Natural killer cell (primary cell): ENCODE data around the gene ARL15. TPM values are rescaled to one million over a fixed set of nuclear protein-coding genes. Genes with fewer than 3 reads are reported as not detected.

ENCODE experiments used
- ATAC-seq, 3 donors: fragments of 150-1000 bp in 2 of 3; fragments of 200-7000 bp in 1 of 3; cut with Tn5 transposase; 1 replicate in 1 of 3; 2 replicates in 2 of 3; pipeline ENCODE4 v1.10.0; 2021; ENCODE audit warnings: mild to moderate bottlenecking in 2 of 3, moderate library complexity in 2 of 3
- DNase-seq, 2 donors: peaks; one replicate each; pipeline versions ENCODE4 v3.0.0 to v3.0.0-alpha.2; 2013 to 2021; ENCODE audit warnings: mixed read lengths in 1 of 2
- H3K27ac ChIP-seq: one replicate; pipeline ENCODE4 v1.5.1; 2013; ENCODE audit warnings: mild to moderate bottlenecking, low read length
- H3K27me3 ChIP-seq: one replicate; pipeline ENCODE4 v1.6.1; 2013; ENCODE audit warnings: low read length; ENCODE audit not compliant: control insufficient read depth, insufficient read depth
- H3K36me3 ChIP-seq: one replicate; pipeline ENCODE4 v1.6.1; 2013; ENCODE audit warnings: low read length; ENCODE audit not compliant: control insufficient read depth, insufficient read depth
- H3K4me1 ChIP-seq: one replicate; pipeline ENCODE4 v1.6.1; 2013; ENCODE audit warnings: low read length; ENCODE audit not compliant: control insufficient read depth, insufficient read depth
- H3K4me3 ChIP-seq: one replicate; pipeline ENCODE4 v1.5.1; 2013; ENCODE audit warnings: low read length
- H3K9me3 ChIP-seq: one replicate; pipeline ENCODE4 v1.6.1; 2013; ENCODE audit warnings: low read length; ENCODE audit not compliant: control insufficient read depth, insufficient read depth
- H3K27ac Mint-ChIP-seq, 2 donors: one replicate each; pipeline ENCODE4 v1.8.0; 2022; ENCODE audit warnings: mild to moderate bottlenecking in 2 of 2, mixed read lengths in 2 of 2, moderate library complexity in 1 of 2
- H3K27me3 Mint-ChIP-seq, 2 donors: one replicate each; pipeline ENCODE4 v1.8.0; 2022; ENCODE audit warnings: low read depth in 2 of 2, mixed read lengths in 2 of 2
- H3K36me3 Mint-ChIP-seq: one replicate; pipeline ENCODE4 v1.8.0; 2022; ENCODE audit warnings: mixed read lengths
- H3K4me1 Mint-ChIP-seq, 2 donors: one replicate each; pipeline ENCODE4 v1.8.0; 2022; ENCODE audit warnings: mixed read lengths in 2 of 2
- H3K4me3 Mint-ChIP-seq: one replicate; pipeline ENCODE4 v1.8.0; 2022; ENCODE audit warnings: mild to moderate bottlenecking, moderate library complexity, mixed read lengths
- H3K9me3 Mint-ChIP-seq, 2 donors: one replicate each; pipeline ENCODE4 v1.8.0; 2022; ENCODE audit warnings: mixed read lengths in 2 of 2
- WGBS: methylation state at CpG from one replicate; pipeline ENCODE4 v1.1.7; 2013; ENCODE audit warnings: missing lambda C conversion rate; ENCODE audit not compliant: insufficient coverage; 5-methylcytosine and 5-hydroxymethylcytosine counted together
- intact Hi-C: fragments of 100-400 bp; cut with micrococcal nuclease; formaldehyde crosslinking; loops from one replicate; pipeline ENCODE4 v1.14.2; 2022
- total RNA-seq, 4 donors: library from RNA; stranded (reverse); fragments of 120-200 nt in 1 of 4; gene quantifications; one replicate each; pipeline versions ENCODE4 v1.2.3 to v1.2.4, GENCODE V29; 2013 to 2022
- TF ChIP-seq, protein P1 (sequence below): fragments of 200-600 bp; IDR thresholded peaks from one replicate; pipeline ENCODE4 v1.8.0; 2022; ENCODE audit warnings: antibody characterized with exemption

Gene ARL15
- total RNA-seq, 3 donors from 2014 or later (not counting 1 experiment from before 2014, with no cell fraction given), result 28.9 to 35.1 (median 33.1) TPM

DNA sequence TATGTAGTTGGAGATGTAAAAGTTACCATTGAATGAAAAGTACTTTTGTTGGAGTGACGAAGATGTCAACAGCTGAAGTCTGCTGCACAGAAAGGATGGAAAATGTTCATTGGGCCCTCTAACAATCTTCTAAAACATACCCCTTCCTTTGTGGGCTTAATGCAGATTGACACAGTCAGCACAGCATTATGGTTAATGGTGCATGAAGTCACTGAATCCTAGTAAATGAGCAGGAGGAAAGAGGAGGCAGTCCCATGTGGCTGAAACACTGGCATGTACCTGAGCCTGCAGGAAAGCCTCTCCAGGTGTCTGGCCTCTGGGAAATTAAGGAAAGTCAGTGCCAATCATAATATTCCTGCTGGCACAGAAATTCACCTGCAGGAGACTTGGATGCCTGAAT lies 153.8 kb downstream of the ARL15 start:
- Histone ChIP-seq H3K4me3 (no peak overlapping the region), H3K27ac (no peak overlapping the region), H3K4me1 (no peaks in the 10 kb centered on the region), H3K27me3 (no peaks in the 10 kb centered on the region), H3K36me3 (no peaks in the 10 kb centered on the region), H3K9me3 (no peaks in the 10 kb centered on the region)
- no peaks in the 10 kb centered on the region for H3K27me3 Mint-ChIP-seq
- H3K27ac Mint-ChIP-seq, result no peak overlapping the region
- 100% methylated on average over 1 of the region's 1 CpG for WGBS
- TF ChIP-seq, protein P1, sequence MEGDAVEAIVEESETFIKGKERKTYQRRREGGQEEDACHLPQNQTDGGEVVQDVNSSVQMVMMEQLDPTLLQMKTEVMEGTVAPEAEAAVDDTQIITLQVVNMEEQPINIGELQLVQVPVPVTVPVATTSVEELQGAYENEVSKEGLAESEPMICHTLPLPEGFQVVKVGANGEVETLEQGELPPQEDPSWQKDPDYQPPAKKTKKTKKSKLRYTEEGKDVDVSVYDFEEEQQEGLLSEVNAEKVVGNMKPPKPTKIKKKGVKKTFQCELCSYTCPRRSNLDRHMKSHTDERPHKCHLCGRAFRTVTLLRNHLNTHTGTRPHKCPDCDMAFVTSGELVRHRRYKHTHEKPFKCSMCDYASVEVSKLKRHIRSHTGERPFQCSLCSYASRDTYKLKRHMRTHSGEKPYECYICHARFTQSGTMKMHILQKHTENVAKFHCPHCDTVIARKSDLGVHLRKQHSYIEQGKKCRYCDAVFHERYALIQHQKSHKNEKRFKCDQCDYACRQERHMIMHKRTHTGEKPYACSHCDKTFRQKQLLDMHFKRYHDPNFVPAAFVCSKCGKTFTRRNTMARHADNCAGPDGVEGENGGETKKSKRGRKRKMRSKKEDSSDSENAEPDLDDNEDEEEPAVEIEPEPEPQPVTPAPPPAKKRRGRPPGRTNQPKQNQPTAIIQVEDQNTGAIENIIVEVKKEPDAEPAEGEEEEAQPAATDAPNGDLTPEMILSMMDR, result no peak
- no peaks in the 10 kb centered on the region for H3K36me3 Mint-ChIP-seq
- no peak overlapping the region for H3K4me3 Mint-ChIP-seq
- no peak for DNase-seq
- no peaks in the 10 kb centered on the region for H3K9me3 Mint-ChIP-seq
- peaks cover 19% of the 10 kb centered on the region in 2 donors for H3K4me1 Mint-ChIP-seq
- ATAC-seq, result no peak
- intact Hi-C loops, result no loop called here

DNA sequence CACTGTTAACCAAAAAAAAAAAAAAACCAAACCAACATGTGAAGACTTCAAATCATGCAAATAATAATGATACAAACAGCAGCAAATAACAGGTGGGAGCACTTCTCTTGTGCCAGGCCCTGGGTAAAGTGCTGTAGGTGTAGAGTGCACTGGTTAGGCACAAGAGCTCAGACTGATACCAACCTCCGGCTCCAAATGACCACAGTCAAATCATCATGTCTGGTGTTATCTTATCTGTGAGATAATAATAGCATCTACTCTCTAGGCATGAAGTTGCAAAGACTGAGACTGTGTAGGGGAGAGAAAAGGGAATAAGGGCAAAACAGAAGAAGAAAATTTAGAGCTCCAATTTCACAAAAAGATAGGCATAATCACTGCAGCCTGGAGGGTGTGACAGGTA lies 159.5 kb downstream of the ARL15 start:
- Mint-ChIP-seq H3K27ac (no peak overlapping the region), H3K4me1 (peaks cover 35 to 37% of the 10 kb centered on the region in 2 donors), H3K27me3 (no peaks in the 10 kb centered on the region), H3K4me3 (no peak overlapping the region), H3K36me3 (no peaks in the 10 kb centered on the region), H3K9me3 (no peaks in the 10 kb centered on the region)
- DNase-seq, result no peak
- H3K27ac ChIP-seq, result no peak overlapping the region
- H3K9me3 ChIP-seq, result no peaks in the 10 kb centered on the region
- no peak for ATAC-seq
- TF ChIP-seq, protein P1, result no peak
- no peaks in the 10 kb centered on the region for H3K27me3 ChIP-seq
- intact Hi-C loops, result no loop called here
- H3K4me1 ChIP-seq, result no peaks in the 10 kb centered on the region
- H3K4me3 ChIP-seq, result no peak overlapping the region
- peaks cover under 1% of the 10 kb centered on the region for H3K36me3 ChIP-seq
- no CpG with 5 or more reads among the region's 1 CpG for WGBS

DNA sequence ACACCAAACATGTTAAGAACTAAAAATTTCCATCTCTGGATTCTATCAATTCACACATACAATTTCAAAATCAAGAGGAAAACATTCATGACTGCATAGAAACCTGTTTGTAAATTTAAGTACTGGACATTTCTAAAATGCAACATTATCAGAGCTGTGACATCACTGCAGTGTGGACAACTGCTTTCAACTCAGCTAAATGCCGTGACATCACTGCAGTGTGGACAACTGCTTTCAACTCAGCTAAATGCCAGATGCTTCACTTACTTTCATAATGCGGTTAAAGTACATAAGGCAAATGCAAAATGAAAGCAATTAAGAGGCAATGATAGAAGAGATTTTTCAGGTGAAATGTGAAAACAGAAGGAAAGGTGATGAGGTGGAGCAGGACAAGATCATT lies 161.5 kb downstream of the ARL15 start:
- TF ChIP-seq, protein P1, result no peak
- Mint-ChIP-seq H3K36me3 (no peaks in the 10 kb centered on the region), H3K9me3 (no peaks in the 10 kb centered on the region), H3K4me1 (peaks cover 35 to 37% of the 10 kb centered on the region in 2 donors), H3K27me3 (no peaks in the 10 kb centered on the region), H3K4me3 (no peak overlapping the region), H3K27ac (no peak overlapping the region)
- ATAC-seq (no peak), DNase-seq (no peak)
- no peaks in the 10 kb centered on the region for H3K4me1 ChIP-seq
- intact Hi-C loops, result no loop called here
- H3K4me3 ChIP-seq, result no peak overlapping the region
- no peaks in the 10 kb centered on the region for H3K27me3 ChIP-seq
- H3K36me3 ChIP-seq, result peaks cover 3% of the 10 kb centered on the region
- WGBS, result 97% methylated on average over 2 of the region's 2 CpGs
- no peaks in the 10 kb centered on the region for H3K9me3 ChIP-seq
- H3K27ac ChIP-seq, result no peak overlapping the region

DNA sequence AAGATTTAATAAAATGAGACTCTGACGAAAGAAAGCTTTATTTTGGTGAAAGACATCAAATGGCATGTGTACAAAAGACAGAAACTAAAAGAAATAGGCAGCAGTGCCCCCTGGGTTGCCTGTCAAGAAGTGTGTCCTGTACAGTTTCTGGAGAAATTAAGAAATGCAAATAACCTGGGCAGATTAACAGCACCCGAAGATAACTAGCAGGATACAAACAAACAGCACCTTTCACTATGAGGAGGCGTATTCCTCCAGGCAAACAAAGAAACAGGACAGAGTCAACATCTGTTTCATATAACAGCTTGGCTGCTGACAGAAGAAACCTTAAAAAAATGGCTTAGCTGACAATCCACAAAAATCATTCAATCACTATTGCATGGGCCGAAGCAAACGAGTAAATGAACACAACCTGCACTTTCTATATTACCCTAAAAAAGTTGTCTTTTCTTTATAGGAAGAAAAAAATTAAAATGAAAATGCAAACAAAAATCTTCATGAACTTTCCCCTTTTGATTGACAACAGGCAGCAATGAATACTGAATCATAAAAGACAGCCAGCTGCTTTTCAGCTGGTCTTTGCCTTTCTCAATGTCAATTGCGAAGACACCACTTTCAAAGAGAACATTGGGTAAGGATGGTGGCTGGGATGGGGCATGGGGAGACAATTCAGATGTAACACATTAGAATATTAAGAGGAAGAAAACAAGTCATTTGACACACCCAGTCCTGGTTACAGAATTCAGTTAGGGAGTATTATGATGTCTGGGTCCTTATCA lies 162.1 kb downstream of the ARL15 start:
- H3K9me3 Mint-ChIP-seq, result no peaks in the 10 kb centered on the region
- WGBS, result 84% methylated on average over 4 of the region's 6 CpGs

More for the DNA sequence above, 162.1 kb downstream of the ARL15 start:
- no peaks in the 10 kb centered on the region for H3K9me3 ChIP-seq
- DNase-seq (no peak), ATAC-seq (no peak)
- intact Hi-C loops, result no loop called here
- TF ChIP-seq, protein P1, result no peak
- peaks cover 35 to 37% of the 10 kb centered on the region in 2 donors for H3K4me1 Mint-ChIP-seq
- H3K4me3 ChIP-seq, result no peak overlapping the region
- H3K27me3 Mint-ChIP-seq, result no peaks in the 10 kb centered on the region
- no peaks in the 10 kb centered on the region for H3K4me1 ChIP-seq
- H3K27ac ChIP-seq, result no peak overlapping the region
- H3K27ac Mint-ChIP-seq, result no peak overlapping the region
- H3K36me3 Mint-ChIP-seq, result no peaks in the 10 kb centered on the region
- H3K27me3 ChIP-seq, result no peaks in the 10 kb centered on the region
- H3K4me3 Mint-ChIP-seq, result no peak overlapping the region
- peaks cover 3% of the 10 kb centered on the region for H3K36me3 ChIP-seq
